ENCODE data around the gene NTPCR.
A peak's percentile ranks its signal among the peaks of the same experiment; 100 is the strongest.

Gene NTPCR

GRCh38 chr1:233010146-233010545 is 59.7 kb downstream of the NTPCR start:
- no peak for DNase-seq (ENCODE audit: low read depth)

- no peak for DNase-seq (ENCODE audit: low read depth)
Measured at GRCh38 chr1:233012021-233012420, 61.6 kb downstream of the NTPCR start.

DNA sequence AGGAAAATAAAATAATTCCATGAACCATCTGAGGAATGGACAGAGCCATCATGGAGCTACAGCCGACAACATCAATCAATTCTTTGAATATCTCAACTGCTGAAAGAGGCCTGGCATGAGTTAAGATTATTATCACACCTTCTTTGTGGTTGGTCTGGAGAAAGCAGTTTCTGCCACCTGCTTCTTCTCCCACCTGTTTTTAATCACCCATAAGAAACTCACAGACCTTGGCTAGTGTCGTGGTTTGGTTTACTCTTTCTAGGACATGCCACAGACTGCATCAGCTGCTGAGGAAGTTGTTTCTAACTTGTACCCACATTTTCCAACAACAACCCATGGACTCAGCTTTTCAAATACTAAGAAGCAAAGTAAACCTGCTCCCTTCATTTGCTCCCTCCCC is 65.6 kb downstream of the NTPCR start:
- DNase-seq (ENCODE audit: low read depth) = no peak

- no peak for DNase-seq (ENCODE audit: low read depth)
Measured at GRCh38 chr1:233016798-233017197, 66.4 kb downstream of the NTPCR start.

DNA sequence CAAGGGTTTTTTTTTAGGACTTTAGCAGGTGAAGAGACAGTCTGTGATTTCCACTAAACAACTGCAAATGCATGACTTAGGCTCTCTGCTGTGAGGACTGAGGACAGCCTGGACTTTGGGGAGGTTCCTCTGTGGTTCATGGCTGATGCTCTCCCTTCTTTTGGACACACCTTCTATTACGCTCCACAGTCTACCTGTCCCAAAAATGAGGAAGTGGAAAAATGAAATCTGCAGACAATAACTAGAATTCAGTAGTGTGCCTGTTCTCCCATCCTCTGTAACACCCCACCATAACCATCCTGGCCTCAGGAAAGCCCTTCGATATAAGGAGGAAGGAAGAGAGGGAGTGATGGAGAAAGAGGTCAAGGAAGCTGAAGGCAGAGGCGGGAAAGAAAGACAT is 68.7 kb downstream of the NTPCR start:
- no peak for DNase-seq (ENCODE audit: low read depth)

DNA sequence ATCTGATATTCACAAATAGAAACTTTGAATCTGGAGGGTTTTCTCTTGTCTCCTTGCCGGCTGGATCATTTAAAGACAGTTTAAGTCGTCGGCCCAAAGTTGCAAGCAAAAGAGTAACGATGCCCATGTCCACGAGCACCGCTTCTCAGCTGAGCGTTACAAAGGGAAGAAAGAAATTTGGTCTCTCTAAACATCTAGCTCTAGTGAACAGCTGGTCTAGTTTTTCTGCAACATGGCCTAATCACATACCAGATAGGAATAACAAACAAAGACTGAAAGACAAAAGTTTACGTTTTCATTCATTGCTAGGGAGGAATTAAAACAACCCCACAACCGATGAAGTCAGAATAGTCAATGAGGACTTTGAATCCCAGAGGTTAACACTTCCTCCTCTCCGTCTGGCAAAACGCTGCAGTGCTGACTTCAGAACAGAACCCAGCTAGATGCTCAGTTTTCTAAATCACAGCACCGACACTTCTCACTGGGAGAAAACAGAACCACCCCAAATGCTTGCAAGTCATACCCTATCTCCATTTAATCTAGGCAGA is 69.4 kb downstream of the NTPCR start:
- DNase-seq (ENCODE audit: low read depth) = no peak

- no peak for DNase-seq (ENCODE audit: low read depth)
Measured at GRCh38 chr1:233020426-233020825, 70.0 kb downstream of the NTPCR start.

DNA sequence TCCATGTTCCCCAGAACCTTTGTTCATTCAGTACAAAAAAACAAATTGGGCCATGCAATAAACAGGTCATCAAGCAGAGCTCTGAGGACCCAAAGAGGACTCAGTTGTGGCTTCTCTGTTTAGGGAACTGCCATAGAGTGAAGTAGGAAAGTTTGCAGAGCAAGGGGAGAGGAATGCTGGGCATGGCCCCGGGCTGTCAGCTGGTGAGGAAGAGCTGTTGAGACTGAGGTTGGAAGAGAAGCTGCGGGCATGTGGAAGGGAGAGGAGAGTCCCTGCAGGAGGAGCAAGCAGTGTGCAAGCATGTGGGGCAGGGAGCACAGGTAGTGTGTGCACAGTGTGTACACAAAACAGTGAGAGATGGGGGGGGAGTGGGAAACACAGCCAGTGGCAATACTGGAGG is 71.8 kb downstream of the NTPCR start:
- DNase-seq (ENCODE audit: low read depth) = no peak

DNA sequence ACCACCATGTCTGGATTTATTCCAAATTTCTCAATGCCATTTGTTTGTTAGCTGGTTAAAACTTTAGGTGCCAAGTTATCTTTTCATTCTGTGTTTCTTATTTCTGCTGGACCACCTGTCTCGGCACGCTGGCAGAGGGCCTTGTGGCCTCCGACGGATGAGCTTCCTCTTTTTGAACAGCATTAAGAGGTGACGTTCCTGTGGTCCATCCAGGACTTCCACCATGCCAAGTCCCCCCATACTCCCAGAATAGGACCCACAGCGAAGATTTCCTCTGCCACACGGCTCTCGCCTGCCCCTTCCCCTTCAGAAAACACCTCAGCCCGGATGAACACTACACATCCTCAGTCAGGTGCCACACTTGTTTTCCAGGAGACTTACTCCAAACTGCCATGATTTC is 73.8 kb downstream of the NTPCR start:
- DNase-seq (ENCODE audit: low read depth) = no peak

DNA sequence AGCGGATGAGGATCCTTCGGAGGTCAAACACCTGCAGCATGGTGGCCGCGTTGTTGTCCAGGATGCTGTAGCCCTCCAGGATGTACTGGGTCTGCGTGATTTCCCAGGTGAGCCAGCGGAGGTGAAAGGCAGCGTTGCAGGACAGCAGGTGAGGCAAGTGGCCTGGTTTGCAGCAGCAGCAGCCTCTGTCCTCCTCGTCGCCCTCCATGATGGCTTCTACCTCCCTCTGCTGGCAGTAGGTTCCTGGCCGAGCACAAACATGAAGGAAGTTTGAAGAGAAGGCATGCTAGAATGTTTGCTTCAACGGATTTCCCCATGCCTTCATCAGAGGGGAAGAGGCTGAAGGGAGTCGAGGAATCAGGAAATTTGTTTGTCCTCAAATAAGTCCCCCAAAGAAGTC is 74.7 kb downstream of the NTPCR start:
- no peak for DNase-seq (ENCODE audit: low read depth)

GRCh38 chr1:233025567-233025966 is 75.2 kb downstream of the NTPCR start:
- DNase-seq (ENCODE audit: low read depth) = no peak

DNA sequence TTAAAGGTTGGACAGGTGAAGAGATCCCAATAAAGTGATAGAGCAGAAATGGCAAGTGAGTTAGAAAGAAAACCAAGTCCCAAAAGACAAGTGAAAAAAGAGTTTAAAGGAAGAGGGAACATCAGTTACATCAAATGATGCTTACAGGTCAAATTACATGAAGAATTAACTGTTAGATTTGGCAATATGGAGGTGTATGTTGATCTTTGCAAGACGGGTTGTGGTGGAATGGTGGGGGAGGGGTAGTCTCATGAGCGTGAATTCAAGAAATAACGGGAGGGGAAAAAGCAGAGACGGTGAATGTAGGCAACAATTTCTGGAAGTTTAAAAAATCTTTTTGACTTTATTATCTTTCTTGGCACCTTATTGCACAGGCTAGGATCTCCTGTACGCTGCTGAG is 76.6 kb downstream of the NTPCR start:
- DNase-seq (ENCODE audit: low read depth) = no peak

- DNase-seq (ENCODE audit: low read depth) = no peak
Measured at GRCh38 chr1:233031521-233031920, 81.1 kb downstream of the NTPCR start.

DNA sequence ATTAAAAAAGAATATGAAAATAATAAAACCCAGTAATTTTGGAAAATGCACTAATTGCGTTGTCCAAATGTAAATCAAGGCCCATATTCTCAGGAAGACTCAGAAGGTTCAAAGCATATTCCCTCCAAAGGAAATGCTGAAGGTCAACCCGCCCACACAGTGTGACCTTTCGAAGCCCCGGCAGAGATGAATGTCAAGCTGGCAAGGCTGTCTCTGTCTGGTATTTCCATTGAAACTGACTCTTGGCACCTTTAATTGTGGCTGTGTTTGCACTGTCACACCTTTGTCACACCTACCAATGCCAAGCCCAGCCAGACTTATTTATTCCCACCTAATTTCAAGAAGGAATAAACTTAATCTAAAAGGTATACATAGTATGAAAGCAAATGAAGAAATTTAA is 82.5 kb downstream of the NTPCR start:
- DNase-seq (ENCODE audit: low read depth) = no peak

GRCh38 chr1:233033361-233033760 is 83.0 kb downstream of the NTPCR start:
- peak; percentile 56 for DNase-seq (ENCODE audit: low read depth)

All from GM04503 (cell line).